ENCODE results near the gene ZDHHC3.

The ZDHHC3 gene, protein sequence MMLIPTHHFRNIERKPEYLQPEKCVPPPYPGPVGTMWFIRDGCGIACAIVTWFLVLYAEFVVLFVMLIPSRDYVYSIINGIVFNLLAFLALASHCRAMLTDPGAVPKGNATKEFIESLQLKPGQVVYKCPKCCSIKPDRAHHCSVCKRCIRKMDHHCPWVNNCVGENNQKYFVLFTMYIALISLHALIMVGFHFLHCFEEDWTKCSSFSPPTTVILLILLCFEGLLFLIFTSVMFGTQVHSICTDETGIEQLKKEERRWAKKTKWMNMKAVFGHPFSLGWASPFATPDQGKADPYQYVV

DNA sequence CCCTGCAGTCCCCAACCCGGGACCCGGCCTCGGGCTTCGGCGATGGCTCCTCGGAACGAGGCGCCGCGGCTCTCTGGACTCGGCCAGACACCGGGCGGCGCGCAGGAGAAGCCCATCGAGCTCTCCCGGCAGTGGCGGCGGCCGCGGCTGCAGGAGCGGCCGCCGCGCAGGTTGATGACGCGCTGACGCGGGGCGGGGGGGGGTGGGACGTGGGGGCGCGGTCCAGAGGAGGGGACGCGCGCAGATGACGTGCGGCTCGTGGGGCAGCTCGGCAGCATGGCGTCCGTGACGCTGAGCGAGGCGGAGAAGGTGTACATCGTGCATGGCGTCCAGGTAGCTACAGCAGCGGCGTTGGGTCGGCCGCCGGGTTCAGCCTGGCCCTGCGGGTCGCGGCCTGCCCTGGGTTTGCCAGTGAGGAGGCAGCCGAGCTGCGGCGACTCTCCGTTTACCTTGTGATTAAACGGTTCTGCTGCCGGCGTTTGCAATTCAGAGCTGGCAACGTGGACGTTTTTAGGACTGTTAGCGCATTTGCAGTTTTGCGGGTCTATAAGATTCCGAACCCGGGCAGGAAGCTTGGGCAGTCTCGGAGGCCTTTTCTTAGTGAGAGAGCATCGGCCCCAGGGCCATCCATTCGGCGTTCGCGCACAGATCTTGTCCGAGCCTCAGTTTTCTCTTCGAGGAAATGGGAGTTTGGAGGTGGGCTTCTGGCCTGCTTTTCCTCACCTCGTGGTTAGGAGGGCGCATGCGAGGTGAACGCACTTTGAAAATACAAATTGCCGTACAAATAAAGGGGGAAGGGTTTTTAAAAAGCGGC is at the start of gene ZDHHC3, which contains the start of gene EXOSC7:
ZDHHC3 (minus strand) TSS at position 173 of the 814 bp plus-strand sequence. CDS start 16,738 bp downstream, outside the sequence.
EXOSC7 (plus strand) TSS at position 243 of the 814 bp plus-strand sequence; CDS start at position 277, 34 bp downstream.
- Histone ChIP-seq H3K9ac (peak within 1 kb of the TSS; percentile 90), H3K36me3 (ENCODE audit: insufficient read depth) (no peaks in the 10 kb centered on the region), H3K4me2 (peak within 1 kb of the TSS; percentile 49), H4K20me1 (ENCODE audit: insufficient read depth) (no peaks in the 10 kb centered on the region), H3K4me1 (ENCODE audit: low read depth, poor library complexity, severe bottlenecking) (peaks cover 54% of the 10 kb centered on the region), H2AFZ (ENCODE audit: low read depth) (peak within 1 kb of the TSS; percentile 76; the same call in 1 of the 2 replicates), H3K27me3 (ENCODE audit: insufficient read depth, low read depth) (no peaks in the 10 kb centered on the region), H3K79me2 (ENCODE audit: insufficient read depth, low read depth) (peaks cover 75% of the 10 kb centered on the region), H3K4me3 (IDR thresholded peaks at IDR 0.05; ENCODE audit: insufficient read depth, low read depth, low read length) (no peak within 1 kb of the TSS), H3K27ac (peak within 1 kb of the TSS; percentile 68)
- TF ChIP-seq, protein P1, sequence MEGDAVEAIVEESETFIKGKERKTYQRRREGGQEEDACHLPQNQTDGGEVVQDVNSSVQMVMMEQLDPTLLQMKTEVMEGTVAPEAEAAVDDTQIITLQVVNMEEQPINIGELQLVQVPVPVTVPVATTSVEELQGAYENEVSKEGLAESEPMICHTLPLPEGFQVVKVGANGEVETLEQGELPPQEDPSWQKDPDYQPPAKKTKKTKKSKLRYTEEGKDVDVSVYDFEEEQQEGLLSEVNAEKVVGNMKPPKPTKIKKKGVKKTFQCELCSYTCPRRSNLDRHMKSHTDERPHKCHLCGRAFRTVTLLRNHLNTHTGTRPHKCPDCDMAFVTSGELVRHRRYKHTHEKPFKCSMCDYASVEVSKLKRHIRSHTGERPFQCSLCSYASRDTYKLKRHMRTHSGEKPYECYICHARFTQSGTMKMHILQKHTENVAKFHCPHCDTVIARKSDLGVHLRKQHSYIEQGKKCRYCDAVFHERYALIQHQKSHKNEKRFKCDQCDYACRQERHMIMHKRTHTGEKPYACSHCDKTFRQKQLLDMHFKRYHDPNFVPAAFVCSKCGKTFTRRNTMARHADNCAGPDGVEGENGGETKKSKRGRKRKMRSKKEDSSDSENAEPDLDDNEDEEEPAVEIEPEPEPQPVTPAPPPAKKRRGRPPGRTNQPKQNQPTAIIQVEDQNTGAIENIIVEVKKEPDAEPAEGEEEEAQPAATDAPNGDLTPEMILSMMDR (conservative IDR thresholded peaks at IDR 0.05; ENCODE audit: low read depth, low read length) = no peak

DNA sequence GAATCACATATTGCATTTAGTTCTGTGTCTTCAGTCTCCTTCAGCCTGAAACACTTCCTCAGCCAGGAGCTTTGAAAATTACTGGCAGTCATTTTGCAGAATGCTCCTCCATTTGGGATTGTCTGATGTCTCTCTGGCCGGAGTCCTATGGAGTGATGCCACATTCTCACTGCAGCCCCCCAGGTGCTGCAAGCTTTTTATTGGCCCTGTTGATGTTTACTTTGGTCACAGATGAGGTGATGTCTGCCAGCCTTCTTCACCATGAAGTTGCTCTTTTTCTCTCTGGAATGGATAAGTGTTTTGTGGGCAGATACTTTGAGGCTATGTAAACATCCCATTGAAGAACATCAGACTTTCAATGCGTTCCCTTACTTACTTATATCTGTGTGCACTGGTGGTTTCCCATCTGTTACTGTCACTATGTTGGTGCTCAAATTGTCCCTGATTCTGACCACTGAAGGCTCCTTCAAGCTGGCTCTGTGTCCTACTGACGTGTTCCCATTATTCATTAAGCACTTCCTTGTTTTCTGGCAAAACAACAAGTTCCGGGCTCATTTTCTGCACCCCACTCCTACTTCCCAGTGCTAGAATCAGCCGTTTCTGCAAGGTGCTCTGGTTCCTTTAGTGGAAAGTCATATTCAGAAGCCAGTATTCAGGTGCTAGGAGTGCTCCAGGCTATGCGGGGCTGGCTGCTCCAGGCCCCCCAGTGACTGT is 48.7 kb upstream of the ZDHHC3 start:
- Histone ChIP-seq H2AFZ (ENCODE audit: low read depth) (no peak overlapping the region), H3K27ac (no peak overlapping the region)

DNA sequence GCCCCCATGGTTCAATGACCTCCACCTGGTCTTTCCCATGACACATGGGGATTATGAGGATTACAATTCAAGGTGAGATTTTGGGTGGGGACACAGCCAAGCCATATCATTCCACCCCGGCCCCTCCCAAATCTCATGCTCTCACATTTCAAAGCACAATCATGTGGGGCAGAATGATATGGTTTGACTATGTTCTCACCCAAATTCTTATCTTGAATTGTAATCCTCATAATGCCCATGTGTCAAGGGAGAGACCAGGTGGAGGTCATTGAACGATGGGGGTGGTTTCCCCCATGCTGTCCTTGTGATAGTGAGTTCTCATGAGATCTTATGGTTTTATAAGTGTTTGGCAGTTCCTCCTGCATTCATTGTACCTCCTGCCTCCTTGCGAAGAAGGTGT is 47.7 kb upstream of the ZDHHC3 start:
- Histone ChIP-seq H3K4me2 (no peak overlapping the region), H2AFZ (ENCODE audit: low read depth) (no peak overlapping the region), H3K27ac (no peak overlapping the region), H3K4me1 (ENCODE audit: low read depth, poor library complexity, severe bottlenecking) (no peaks in the 10 kb centered on the region), H3K4me3 (IDR thresholded peaks at IDR 0.05; ENCODE audit: insufficient read depth, low read depth, low read length) (no peak overlapping the region), H4K20me1 (ENCODE audit: insufficient read depth) (no peaks in the 10 kb centered on the region), H3K36me3 (ENCODE audit: insufficient read depth) (no peaks in the 10 kb centered on the region), H3K79me2 (ENCODE audit: insufficient read depth, low read depth) (no peaks in the 10 kb centered on the region), H3K9ac (no peak overlapping the region), H3K27me3 (ENCODE audit: insufficient read depth, low read depth) (no peaks in the 10 kb centered on the region)
- TF ChIP-seq, protein P1 (conservative IDR thresholded peaks at IDR 0.05; ENCODE audit: low read depth, low read length) = no peak

More for the DNA sequence above, 48.7 kb upstream of the ZDHHC3 start:
- no peaks in the 10 kb centered on the region for H4K20me1 ChIP-seq (ENCODE audit: insufficient read depth)
- H3K9ac ChIP-seq = no peak overlapping the region
- no peaks in the 10 kb centered on the region for H3K79me2 ChIP-seq (ENCODE audit: insufficient read depth, low read depth)
- no peaks in the 10 kb centered on the region for H3K36me3 ChIP-seq (ENCODE audit: insufficient read depth)
- no peaks in the 10 kb centered on the region for H3K4me1 ChIP-seq (ENCODE audit: low read depth, poor library complexity, severe bottlenecking)
- TF ChIP-seq, protein P1 (conservative IDR thresholded peaks at IDR 0.05; ENCODE audit: low read depth, low read length) = no peak
- no peaks in the 10 kb centered on the region for H3K27me3 ChIP-seq (ENCODE audit: insufficient read depth, low read depth)
- no peak overlapping the region for H3K4me2 ChIP-seq
- H3K4me3 ChIP-seq (IDR thresholded peaks at IDR 0.05; ENCODE audit: insufficient read depth, low read depth, low read length) = no peak overlapping the region

DNA sequence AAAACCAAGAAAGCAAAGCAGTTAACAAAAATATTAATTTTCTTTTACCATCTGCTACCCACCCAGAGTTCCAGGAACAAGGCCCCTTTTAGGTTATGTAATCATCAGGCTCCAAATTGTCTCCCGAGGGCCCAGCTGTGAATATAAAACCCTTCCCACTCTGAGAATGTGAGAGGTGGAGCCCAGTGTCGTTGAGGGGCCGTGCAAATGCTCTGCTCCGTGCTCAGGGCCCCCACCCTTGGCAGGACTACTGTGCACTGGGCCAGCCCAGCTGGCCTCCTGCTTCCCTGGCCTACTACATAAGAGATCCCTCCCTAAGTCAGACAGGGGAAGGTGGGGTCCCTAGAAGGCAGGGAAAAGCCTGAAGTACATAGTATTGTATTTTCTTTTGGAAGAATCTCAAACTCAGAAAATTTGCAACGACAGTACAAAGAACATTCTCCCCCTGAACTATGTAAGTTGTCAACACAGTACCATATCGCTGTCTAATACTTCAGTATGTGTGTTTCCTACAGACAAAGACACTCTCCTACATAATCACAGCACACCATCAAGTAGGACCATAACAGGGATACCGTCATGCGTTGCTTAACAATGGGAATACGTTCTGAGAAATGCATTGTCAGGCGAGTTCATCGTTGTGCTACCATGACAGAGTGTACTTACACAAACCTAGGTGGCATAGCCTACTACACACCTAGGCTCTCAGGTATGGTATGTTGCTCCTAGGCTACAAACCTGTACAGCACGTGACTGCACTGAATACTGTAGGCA is 45.7 kb upstream of the ZDHHC3 start:
- H3K4me1 ChIP-seq (ENCODE audit: low read depth, poor library complexity, severe bottlenecking) = no peaks in the 10 kb centered on the region
- TF ChIP-seq, protein P1 (conservative IDR thresholded peaks at IDR 0.05; ENCODE audit: low read depth, low read length) = no peak

More for the DNA sequence above, 45.7 kb upstream of the ZDHHC3 start:
- H3K36me3 ChIP-seq (ENCODE audit: insufficient read depth) = no peaks in the 10 kb centered on the region
- H2AFZ ChIP-seq (ENCODE audit: low read depth) = no peak overlapping the region
- no peak overlapping the region for H3K4me3 ChIP-seq (IDR thresholded peaks at IDR 0.05; ENCODE audit: insufficient read depth, low read depth, low read length)
- H3K79me2 ChIP-seq (ENCODE audit: insufficient read depth, low read depth) = no peaks in the 10 kb centered on the region
- no peaks in the 10 kb centered on the region for H4K20me1 ChIP-seq (ENCODE audit: insufficient read depth)
- H3K27ac ChIP-seq = no peak overlapping the region
- no peak overlapping the region for H3K9ac ChIP-seq
- no peak overlapping the region for H3K4me2 ChIP-seq
- H3K27me3 ChIP-seq (ENCODE audit: insufficient read depth, low read depth) = no peaks in the 10 kb centered on the region
